ENCODE measurements around the gene ZNF286A. TPM values are rescaled to one million over a fixed set of nuclear protein-coding genes. Genes with fewer than 3 reads are reported as not detected.

ZNF286A gene
- polyA plus RNA-seq, 1 donor from 2014 or later, result 98.1 TPM

- Histone ChIP-seq H2AFZ (ENCODE audit: low read depth, low read length) (no peak overlapping the region), H3K79me2 (replicated peaks; ENCODE audit: insufficient read depth, low read length) (no peaks in the 10 kb centered on the region), H4K20me1 (ENCODE audit: insufficient read depth) (no peaks in the 10 kb centered on the region), H3K9me3 (ENCODE audit: low read length) (no peaks in the 10 kb centered on the region), H3K36me3 (ENCODE audit: insufficient read depth, low read length) (no peaks in the 10 kb centered on the region), H3K9ac (ENCODE audit: low read length) (no peak overlapping the region), H3K9me2 (ENCODE audit: insufficient read depth, low read length) (no peaks in the 10 kb centered on the region), H3K27ac (ENCODE audit: low read length) (no peak overlapping the region), H3K4me2 (ENCODE audit: low read length) (no peak overlapping the region), H3F3A (ENCODE audit: insufficient read depth, low read length, poor library complexity, severe bottlenecking) (no peaks in the 10 kb centered on the region), H3K27me3 (ENCODE audit: insufficient read depth, low read depth, low read length) (no peaks in the 10 kb centered on the region), H3K4me3 (ENCODE audit: low read length) (no peak overlapping the region)
- TF ChIP-seq SMC3 (conservative IDR thresholded peaks at IDR 0.05; ENCODE audit: poor library complexity) (no peak), REST (IDR thresholded peaks at IDR 0.05; ENCODE audit: borderline replicate concordance) (no peak), EZH2 (IDR thresholded peaks at IDR 0.05; ENCODE audit: borderline replicate concordance, insufficient read depth, low read length, poor library complexity, severe bottlenecking) (no peak), POLR2AphosphoS5 (IDR thresholded peaks at IDR 0.05) (no peak), TAF1 (IDR thresholded peaks at IDR 0.05; ENCODE audit: low read depth) (no peak), RAD21 (conservative IDR thresholded peaks at IDR 0.05) (no peak), MXI1 (conservative IDR thresholded peaks at IDR 0.05; ENCODE audit: poor library complexity, severe bottlenecking) (no peak), EP300 (conservative IDR thresholded peaks at IDR 0.05; ENCODE audit: poor library complexity, severe bottlenecking) (no peak)
Observed at GRCh38 chr17:15742051-15742795, 42.7 kb downstream of the ZNF286A start.

GRCh38 chr17:15742921-15743320, 43.4 kb downstream of the ZNF286A start:
- Histone ChIP-seq H3K4me3 (ENCODE audit: low read length) (no peak overlapping the region), H3K9me3 (ENCODE audit: low read length) (no peaks in the 10 kb centered on the region), H3K4me2 (ENCODE audit: low read length) (no peak overlapping the region), H3F3A (ENCODE audit: insufficient read depth, low read length, poor library complexity, severe bottlenecking) (no peaks in the 10 kb centered on the region), H3K27ac (ENCODE audit: low read length) (no peak overlapping the region), H3K36me3 (ENCODE audit: insufficient read depth, low read length) (no peaks in the 10 kb centered on the region), H3K27me3 (ENCODE audit: insufficient read depth, low read depth, low read length) (no peaks in the 10 kb centered on the region), H2AFZ (ENCODE audit: low read depth, low read length) (no peak overlapping the region), H4K20me1 (ENCODE audit: insufficient read depth) (no peaks in the 10 kb centered on the region), H3K9me2 (ENCODE audit: insufficient read depth, low read length) (no peaks in the 10 kb centered on the region), H3K79me2 (replicated peaks; ENCODE audit: insufficient read depth, low read length) (no peaks in the 10 kb centered on the region), H3K9ac (ENCODE audit: low read length) (no peak overlapping the region)
- TF ChIP-seq EP300 (conservative IDR thresholded peaks at IDR 0.05; ENCODE audit: poor library complexity, severe bottlenecking) (no peak), CTCF (IDR thresholded peaks at IDR 0.05; ENCODE audit: poor library complexity, severe bottlenecking) (no peak), EZH2 (IDR thresholded peaks at IDR 0.05; ENCODE audit: borderline replicate concordance, insufficient read depth, low read length, poor library complexity, severe bottlenecking) (no peak), SMC3 (conservative IDR thresholded peaks at IDR 0.05; ENCODE audit: poor library complexity) (no peak), RAD21 (conservative IDR thresholded peaks at IDR 0.05) (no peak), MXI1 (conservative IDR thresholded peaks at IDR 0.05; ENCODE audit: poor library complexity, severe bottlenecking) (no peak), TAF1 (IDR thresholded peaks at IDR 0.05; ENCODE audit: low read depth) (no peak), POLR2AphosphoS5 (IDR thresholded peaks at IDR 0.05) (no peak), REST (IDR thresholded peaks at IDR 0.05; ENCODE audit: borderline replicate concordance) (no peak)
